ENCODE results near the gene CCDC33. TPM values are rescaled to one million over a fixed set of nuclear protein-coding genes. Genes with fewer than 3 reads are reported as not detected.

The CCDC33 gene
- total RNA-seq, 1 donor from 2014 or later: not detected

DNA sequence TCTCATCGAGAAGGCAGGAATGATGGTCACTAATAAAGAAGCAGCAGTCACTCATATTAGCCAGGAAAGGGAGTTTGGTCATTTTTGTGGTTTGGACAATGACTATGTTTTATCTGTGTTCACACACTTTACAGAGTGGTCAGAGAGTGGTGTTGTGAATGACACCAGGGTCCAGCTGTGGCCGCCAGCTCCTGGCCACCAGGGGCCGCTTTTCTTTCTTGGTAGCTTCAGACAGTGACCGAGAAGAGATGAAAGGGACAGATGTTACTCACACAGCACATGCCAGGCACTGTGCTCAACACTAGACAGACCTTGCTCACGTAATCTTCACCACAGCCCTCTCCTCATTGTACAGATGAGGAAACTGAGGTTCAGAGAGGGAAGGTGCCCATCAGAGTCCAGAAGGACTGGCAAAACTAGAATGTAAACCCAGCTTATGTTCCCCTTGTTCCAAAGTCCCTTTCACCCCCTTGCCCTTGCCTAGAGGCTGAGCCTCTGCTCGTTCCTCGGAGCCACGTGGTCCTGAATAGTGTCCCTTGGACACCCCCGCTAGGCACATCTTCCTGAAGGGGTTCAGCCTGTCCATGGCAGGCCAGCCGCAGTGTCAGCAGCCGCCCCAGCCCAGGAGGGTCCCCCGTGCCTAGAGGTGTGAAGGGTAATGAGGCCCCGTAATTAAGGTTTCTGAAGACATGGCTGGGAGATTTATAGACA is 75.8 kb downstream of the CCDC33 start:
- H3K36me3 Mint-ChIP-seq (ENCODE audit: low read depth): no peaks in the 10 kb centered on the region
- H3K27me3 Mint-ChIP-seq (ENCODE audit: low read depth): peaks cover 2% of the 10 kb centered on the region
- DNase-seq (ENCODE audit: low spot score): no peak
- H3K4me1 Mint-ChIP-seq (ENCODE audit: low read depth): peaks cover 9% of the 10 kb centered on the region
- no peaks in the 10 kb centered on the region for H3K9me3 Mint-ChIP-seq
- intact Hi-C loops (cut with micrococcal nuclease): no loop called here
- no peak overlapping the region for H3K27ac Mint-ChIP-seq
- H3K4me3 Mint-ChIP-seq (ENCODE audit: low read depth): no peak overlapping the region

- Mint-ChIP-seq H3K4me1 (ENCODE audit: low read depth) (peaks cover 9% of the 10 kb centered on the region), H3K9me3 (no peaks in the 10 kb centered on the region), H3K27me3 (ENCODE audit: low read depth) (peaks cover 2% of the 10 kb centered on the region), H3K27ac (no peak overlapping the region), H3K36me3 (ENCODE audit: low read depth) (no peaks in the 10 kb centered on the region), H3K4me3 (ENCODE audit: low read depth) (no peak overlapping the region)
- DNase-seq (ENCODE audit: low spot score): no peak
- intact Hi-C loops (cut with micrococcal nuclease): no loop called here
Observed at GRCh38 chr15:74312445-74313007, 76.4 kb downstream of the CCDC33 start.

DNA sequence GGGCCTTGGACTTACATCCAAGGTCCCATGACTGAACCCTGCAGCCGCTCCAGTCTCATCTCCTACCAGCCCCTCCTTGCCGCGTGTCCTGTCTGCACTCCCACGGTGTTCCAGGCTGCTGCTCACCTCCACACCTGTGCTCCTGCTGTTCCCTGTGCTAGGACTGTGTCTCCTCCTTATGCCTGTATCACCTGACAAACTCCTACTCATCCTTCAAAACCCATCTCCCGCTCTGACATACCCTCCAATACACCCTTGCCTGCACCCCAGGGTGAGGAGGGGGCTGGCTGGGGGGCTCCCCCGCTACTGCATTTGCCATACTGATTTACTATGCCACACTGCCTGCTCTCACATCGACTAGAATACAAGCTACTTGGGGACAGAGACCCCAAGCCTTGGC is 77.8 kb downstream of the CCDC33 start:
- no peak overlapping the region for H3K27ac Mint-ChIP-seq
- H3K4me3 Mint-ChIP-seq (ENCODE audit: low read depth): no peak overlapping the region
- peaks cover 2% of the 10 kb centered on the region for H3K27me3 Mint-ChIP-seq (ENCODE audit: low read depth)
- H3K36me3 Mint-ChIP-seq (ENCODE audit: low read depth): no peaks in the 10 kb centered on the region
- intact Hi-C loops (cut with micrococcal nuclease): no loop called here
- DNase-seq (ENCODE audit: low spot score): no peak
- H3K4me1 Mint-ChIP-seq (ENCODE audit: low read depth): peaks cover 9% of the 10 kb centered on the region
- no peaks in the 10 kb centered on the region for H3K9me3 Mint-ChIP-seq

DNA sequence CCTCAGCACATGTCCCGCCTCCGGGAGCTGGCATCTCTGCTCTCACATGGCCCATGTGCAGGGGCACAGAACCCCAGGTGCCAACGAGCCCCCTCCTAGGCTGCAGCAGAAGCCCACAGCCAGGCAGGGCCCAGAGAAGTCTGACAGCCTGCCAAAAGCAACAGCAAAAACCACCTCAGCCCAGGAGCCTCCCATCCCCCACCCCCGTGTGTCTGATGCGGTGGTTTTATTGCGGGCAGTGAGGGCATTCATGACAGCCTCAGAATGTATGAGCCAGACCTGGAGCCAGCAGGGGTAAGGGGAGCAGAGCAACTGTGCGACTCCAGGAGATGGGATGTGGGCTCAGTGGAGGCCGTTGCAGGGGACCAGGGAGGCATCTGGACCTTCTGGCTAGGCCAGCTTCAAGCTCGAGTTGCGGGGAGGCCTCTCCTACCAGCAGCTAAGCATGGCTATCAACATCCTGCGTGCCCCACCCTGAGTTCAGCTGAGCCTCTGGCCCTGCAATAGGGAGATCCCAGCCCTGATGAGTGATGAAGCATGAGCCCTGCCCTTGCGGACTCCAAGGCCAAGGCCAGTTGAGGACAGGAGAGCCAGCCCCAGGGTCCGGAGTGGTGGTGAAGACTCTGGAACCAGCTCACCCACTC is 78.8 kb downstream of the CCDC33 start:
- peak; percentile 10 for DNase-seq (ENCODE audit: low spot score)
- Mint-ChIP-seq H3K27me3 (ENCODE audit: low read depth) (no peaks in the 10 kb centered on the region), H3K27ac (peak overlapping the region; percentile 43), H3K4me1 (ENCODE audit: low read depth) (peaks cover 9% of the 10 kb centered on the region), H3K36me3 (ENCODE audit: low read depth) (no peaks in the 10 kb centered on the region), H3K4me3 (ENCODE audit: low read depth) (no peak overlapping the region), H3K9me3 (no peaks in the 10 kb centered on the region)
- intact Hi-C loops (cut with micrococcal nuclease): no loop called here

DNA sequence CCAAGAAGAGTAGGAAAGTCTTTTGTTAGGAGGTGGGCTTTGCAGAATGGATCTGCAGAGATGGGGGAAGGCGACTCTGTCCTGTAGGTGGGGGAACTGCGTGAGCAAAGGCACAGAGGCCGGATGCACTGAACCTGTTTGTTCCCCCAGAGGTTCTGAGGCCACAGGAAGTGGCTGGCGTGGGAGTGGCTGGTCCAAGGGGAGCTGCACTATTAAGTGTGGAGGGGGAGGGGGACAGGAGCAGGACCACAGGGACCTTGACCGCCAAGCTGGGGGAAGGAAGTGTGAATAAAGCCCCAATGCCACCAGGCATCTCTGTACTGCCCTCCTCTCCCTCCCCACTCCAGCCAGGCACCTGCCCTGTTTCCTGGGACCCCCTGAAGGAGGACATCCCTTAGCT is 79.5 kb downstream of the CCDC33 start:
- no peak for DNase-seq (ENCODE audit: low spot score)
- H3K4me3 Mint-ChIP-seq (ENCODE audit: low read depth): peak overlapping the region; percentile 7
- peaks cover 9% of the 10 kb centered on the region for H3K4me1 Mint-ChIP-seq (ENCODE audit: low read depth)
- no peaks in the 10 kb centered on the region for H3K27me3 Mint-ChIP-seq (ENCODE audit: low read depth)
- H3K27ac Mint-ChIP-seq: peak overlapping the region; percentile 43
- H3K9me3 Mint-ChIP-seq: no peaks in the 10 kb centered on the region
- no peaks in the 10 kb centered on the region for H3K36me3 Mint-ChIP-seq (ENCODE audit: low read depth)
- intact Hi-C loops (cut with micrococcal nuclease): no loop called here

DNA sequence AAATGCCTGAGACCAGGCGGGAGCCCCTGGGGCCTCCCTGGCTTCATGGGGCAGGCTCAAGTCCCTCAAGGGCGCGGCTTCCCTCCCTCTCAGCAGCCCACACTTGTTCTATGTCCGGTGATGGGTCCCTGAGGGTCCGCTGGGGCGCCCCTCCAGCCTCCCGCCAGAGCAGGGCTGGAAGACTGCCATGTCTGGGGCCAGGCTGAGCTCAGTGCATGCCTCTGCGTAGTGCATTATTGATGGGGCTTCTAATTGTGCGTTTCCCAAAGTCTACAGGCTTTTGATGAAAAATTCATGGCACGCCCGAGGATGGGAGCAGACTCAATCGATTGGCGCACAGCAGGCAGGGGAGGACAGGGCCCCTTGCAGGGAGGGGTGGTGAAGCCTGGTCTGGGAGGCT is 80.0 kb downstream of the CCDC33 start:
- Mint-ChIP-seq H3K36me3 (ENCODE audit: low read depth) (no peaks in the 10 kb centered on the region), H3K9me3 (no peaks in the 10 kb centered on the region), H3K27ac (no peak overlapping the region), H3K4me1 (ENCODE audit: low read depth) (peaks cover 9% of the 10 kb centered on the region), H3K4me3 (ENCODE audit: low read depth) (no peak overlapping the region), H3K27me3 (ENCODE audit: low read depth) (no peaks in the 10 kb centered on the region)
- DNase-seq (ENCODE audit: low spot score): no peak
- intact Hi-C loops (cut with micrococcal nuclease): no loop called here

DNA sequence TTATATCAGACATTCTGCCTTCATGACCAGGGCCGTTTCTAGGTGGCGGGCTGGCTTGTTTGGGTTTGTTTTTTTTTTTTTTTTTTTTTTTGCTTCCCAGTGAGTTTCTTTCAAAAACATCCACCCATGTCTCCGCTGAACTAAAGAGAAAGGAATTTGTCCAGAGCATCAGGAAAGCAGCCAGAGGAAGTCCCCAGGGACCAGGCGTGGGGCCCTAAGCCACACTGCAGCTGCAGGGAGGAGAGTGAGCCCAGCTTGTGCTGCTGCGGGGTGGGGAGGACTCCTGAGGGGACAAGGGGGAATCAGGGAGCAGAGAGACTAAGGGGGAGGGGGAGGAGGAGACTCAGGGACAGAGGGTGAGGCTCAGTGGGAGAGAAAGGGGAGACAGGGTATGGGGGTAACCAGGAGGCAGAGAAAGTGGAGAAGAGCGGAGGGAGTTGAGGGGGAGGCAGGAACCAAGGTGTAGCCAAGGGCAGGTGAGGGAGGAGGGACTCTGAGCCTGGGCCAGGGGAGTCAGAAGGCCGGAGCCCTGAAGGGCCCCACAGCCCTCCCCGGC is 81.8 kb downstream of the CCDC33 start:
- H3K4me3 Mint-ChIP-seq (ENCODE audit: low read depth): no peak overlapping the region
- H3K9me3 Mint-ChIP-seq: no peaks in the 10 kb centered on the region
- no peaks in the 10 kb centered on the region for H3K27me3 Mint-ChIP-seq (ENCODE audit: low read depth)
- intact Hi-C loops (cut with micrococcal nuclease): no loop called here
- peaks cover 9% of the 10 kb centered on the region for H3K4me1 Mint-ChIP-seq (ENCODE audit: low read depth)
- no peak overlapping the region for H3K27ac Mint-ChIP-seq
- DNase-seq (ENCODE audit: low spot score): no peak
- H3K36me3 Mint-ChIP-seq (ENCODE audit: low read depth): no peaks in the 10 kb centered on the region

DNA sequence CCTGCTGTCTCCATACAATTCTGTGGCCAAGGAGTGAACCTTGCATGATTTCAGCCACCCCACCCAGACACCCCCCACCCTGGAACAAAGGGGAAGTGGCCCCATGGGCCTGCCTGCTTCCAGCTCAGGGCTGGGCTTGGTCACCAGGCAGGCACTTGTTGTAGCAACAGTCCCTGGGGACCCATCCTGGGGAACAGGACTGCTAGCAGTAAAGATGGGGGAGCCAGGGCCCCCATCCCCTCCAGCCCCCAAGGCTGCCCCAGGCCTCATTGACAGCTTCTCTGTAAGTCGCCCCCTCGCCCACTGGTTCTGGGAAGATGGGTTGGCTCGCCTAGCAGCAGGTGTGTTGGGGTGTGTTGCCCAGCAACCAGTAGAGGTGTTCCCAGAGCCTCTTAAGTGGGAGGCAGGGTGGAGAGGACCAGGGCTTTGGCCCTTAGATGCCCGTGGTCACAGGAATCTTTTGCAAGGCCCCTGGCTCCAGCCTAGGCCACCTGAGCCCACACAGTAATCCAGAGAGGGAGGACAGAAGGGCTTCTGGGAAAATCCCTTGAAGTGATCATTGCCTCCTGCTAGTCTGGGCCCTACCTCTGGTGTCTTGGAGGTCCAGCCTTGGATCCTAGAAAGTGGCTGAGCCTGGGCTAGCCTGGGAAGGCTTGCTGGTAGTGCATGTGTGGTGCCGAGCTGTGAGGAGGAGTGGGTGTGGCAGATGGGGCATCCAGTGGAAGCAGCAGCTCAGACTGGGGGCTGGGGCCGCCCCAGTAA is 82.4 kb downstream of the CCDC33 start:
- no peaks in the 10 kb centered on the region for H3K27me3 Mint-ChIP-seq (ENCODE audit: low read depth)
- DNase-seq (ENCODE audit: low spot score): no peak
- no peak overlapping the region for H3K27ac Mint-ChIP-seq
- no peaks in the 10 kb centered on the region for H3K9me3 Mint-ChIP-seq
- H3K4me1 Mint-ChIP-seq (ENCODE audit: low read depth): peaks cover 9% of the 10 kb centered on the region
- no peak overlapping the region for H3K4me3 Mint-ChIP-seq (ENCODE audit: low read depth)
- H3K36me3 Mint-ChIP-seq (ENCODE audit: low read depth): no peaks in the 10 kb centered on the region
- intact Hi-C loops (cut with micrococcal nuclease): no loop called here

- no peaks in the 10 kb centered on the region for H3K36me3 Mint-ChIP-seq (ENCODE audit: low read depth)
- H3K27ac Mint-ChIP-seq: no peak overlapping the region
- no peaks in the 10 kb centered on the region for H3K27me3 Mint-ChIP-seq (ENCODE audit: low read depth)
- no peak for DNase-seq (ENCODE audit: low spot score)
- intact Hi-C loops (cut with micrococcal nuclease): no loop called here
- peaks cover 9% of the 10 kb centered on the region for H3K4me1 Mint-ChIP-seq (ENCODE audit: low read depth)
- no peak overlapping the region for H3K4me3 Mint-ChIP-seq (ENCODE audit: low read depth)
- no peaks in the 10 kb centered on the region for H3K9me3 Mint-ChIP-seq
Observed at GRCh38 chr15:74319138-74319460, 83.0 kb downstream of the CCDC33 start.

DNA sequence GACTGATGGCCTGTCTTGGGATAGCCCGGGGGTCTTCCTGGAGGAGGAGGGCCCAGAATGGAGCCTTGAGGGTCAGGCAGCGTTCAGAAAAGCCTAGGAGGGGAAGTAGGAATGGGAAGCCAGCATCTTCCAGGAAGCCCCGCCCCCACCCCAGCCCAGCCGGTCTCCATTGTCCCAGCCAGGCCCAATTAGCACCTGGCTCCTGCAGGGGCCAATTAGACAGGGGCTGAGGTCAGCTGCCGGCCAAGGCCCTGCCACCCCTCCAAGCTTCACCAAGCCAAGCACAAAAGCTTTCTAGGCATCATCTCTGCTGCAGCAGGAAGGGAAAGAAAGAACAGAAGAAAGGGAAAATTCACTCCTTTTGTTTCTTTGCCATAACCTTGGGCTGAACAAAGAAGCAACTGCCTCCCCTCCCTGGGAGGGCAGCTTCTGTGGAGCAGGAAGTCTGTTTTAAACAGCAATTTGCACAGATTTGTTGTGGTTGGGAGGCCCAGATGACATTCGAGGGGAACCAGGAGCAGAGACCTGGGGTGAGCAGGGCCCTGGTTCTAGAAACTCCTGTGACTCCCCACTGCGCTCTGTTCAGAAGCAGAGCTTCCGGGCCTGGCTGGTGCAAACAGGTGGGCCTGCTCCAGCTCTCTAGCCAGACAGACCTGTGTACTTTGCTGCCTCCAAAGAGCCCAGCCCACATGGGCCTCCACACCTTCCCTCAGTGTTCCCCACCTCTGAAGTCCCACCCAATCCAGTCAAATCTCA is 83.6 kb downstream of the CCDC33 start:
- no peaks in the 10 kb centered on the region for H3K36me3 Mint-ChIP-seq (ENCODE audit: low read depth)
- intact Hi-C loops (cut with micrococcal nuclease): loop anchor here (5.0 kb wide), 1 partner anchor 192 kb away; no protein-coding TSS in a partner anchor
- no peak overlapping the region for H3K4me3 Mint-ChIP-seq (ENCODE audit: low read depth)
- peaks cover 9% of the 10 kb centered on the region for H3K4me1 Mint-ChIP-seq (ENCODE audit: low read depth)
- no peak for DNase-seq (ENCODE audit: low spot score)
- no peak overlapping the region for H3K27ac Mint-ChIP-seq
- H3K27me3 Mint-ChIP-seq (ENCODE audit: low read depth): peaks cover 4% of the 10 kb centered on the region
- no peaks in the 10 kb centered on the region for H3K9me3 Mint-ChIP-seq

DNA sequence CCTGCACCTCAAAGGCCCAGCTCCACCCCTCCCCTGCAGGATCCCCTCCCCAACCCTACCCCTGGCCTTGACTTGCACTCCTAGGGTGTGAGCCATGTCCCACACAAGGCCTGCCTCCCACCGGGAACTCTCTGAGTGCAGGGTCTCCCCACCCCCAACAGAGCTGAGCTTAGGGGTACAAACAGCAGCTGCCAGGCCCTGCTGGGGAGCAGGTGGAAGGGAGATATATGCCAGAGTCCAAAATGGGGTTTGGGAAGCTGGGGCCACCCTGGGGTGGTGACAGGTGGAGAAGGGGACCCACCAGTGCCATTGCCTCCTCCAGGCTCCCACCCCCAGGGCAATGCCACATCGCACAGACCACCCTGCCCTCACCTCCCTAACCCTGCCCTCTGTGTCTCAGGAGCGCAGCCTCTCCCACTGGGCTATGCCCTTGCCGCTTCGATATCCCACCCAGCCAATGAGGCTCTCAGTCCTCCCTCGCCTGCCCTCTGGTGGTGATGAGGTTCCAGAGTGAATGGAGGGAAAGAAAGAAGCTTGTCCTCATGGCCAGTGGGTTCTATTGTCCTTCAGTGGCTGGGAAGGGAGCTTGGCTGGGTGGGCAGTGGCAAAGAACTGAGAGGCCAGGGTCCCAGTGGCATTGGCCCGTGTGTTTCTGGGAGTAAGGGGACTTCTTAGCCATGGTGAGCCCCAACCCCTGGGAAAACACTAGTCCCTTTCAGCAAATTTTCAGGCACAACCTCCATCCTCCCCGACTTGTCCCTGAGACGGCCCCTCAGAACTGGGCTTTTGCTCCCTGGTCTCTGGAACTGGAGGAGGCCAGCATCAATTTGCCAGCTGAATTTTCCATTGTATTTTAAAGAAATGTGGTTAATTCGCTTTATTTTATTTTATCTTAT is 84.5 kb downstream of the CCDC33 start:
- no peak for DNase-seq (ENCODE audit: low spot score)
- no peak overlapping the region for H3K27ac Mint-ChIP-seq
- H3K36me3 Mint-ChIP-seq (ENCODE audit: low read depth): no peaks in the 10 kb centered on the region
- no peak overlapping the region for H3K4me3 Mint-ChIP-seq (ENCODE audit: low read depth)
- intact Hi-C loops (cut with micrococcal nuclease): loop anchor here (5.0 kb wide), 1 partner anchor 193 kb away; no protein-coding TSS in a partner anchor
- no peaks in the 10 kb centered on the region for H3K9me3 Mint-ChIP-seq
- H3K27me3 Mint-ChIP-seq (ENCODE audit: low read depth): peaks cover 4% of the 10 kb centered on the region
- H3K4me1 Mint-ChIP-seq (ENCODE audit: low read depth): peaks cover 4% of the 10 kb centered on the region
